Nephron progenitor cell (in vitro differentiated cells): ENCODE measurements around the gene SRGAP3.

Experiments used
- DNase-seq: peaks from one replicate; pipeline ENCODE4 v3.0.0; 2021
- H3K27ac Mint-ChIP-seq: 2 replicates; pipeline ENCODE4 v1.8.0; 2021; ENCODE audit warnings: mild to moderate bottlenecking, moderate library complexity, mixed read lengths
- H3K27me3 Mint-ChIP-seq: 2 replicates; pipeline ENCODE4 v1.8.0; 2021; ENCODE audit warnings: mild to moderate bottlenecking, low read depth, mixed read lengths; ENCODE audit not compliant: poor library complexity
- H3K36me3 Mint-ChIP-seq: 2 replicates; pipeline ENCODE4 v1.8.0; 2021; ENCODE audit warnings: low read depth, mixed read lengths
- H3K4me1 Mint-ChIP-seq: 2 replicates; pipeline ENCODE4 v1.8.0; 2021; ENCODE audit warnings: mixed read lengths
- H3K4me3 Mint-ChIP-seq: 2 replicates; pipeline ENCODE4 v1.8.0; 2021; ENCODE audit warnings: mild to moderate bottlenecking, moderate library complexity, mixed read lengths
- H3K9me3 Mint-ChIP-seq: 2 replicates; pipeline ENCODE4 v1.8.0; 2021; ENCODE audit warnings: mild to moderate bottlenecking, moderate library complexity, mixed read lengths
- TF ChIP-seq, protein P1 (sequence below): fragments of 200-600 bp; sonication (generic); IDR thresholded peaks from 2 replicates; pipeline ENCODE4 v1.5.0; 2021; ENCODE audit warnings: antibody characterized with exemption

Gene SRGAP3

DNA sequence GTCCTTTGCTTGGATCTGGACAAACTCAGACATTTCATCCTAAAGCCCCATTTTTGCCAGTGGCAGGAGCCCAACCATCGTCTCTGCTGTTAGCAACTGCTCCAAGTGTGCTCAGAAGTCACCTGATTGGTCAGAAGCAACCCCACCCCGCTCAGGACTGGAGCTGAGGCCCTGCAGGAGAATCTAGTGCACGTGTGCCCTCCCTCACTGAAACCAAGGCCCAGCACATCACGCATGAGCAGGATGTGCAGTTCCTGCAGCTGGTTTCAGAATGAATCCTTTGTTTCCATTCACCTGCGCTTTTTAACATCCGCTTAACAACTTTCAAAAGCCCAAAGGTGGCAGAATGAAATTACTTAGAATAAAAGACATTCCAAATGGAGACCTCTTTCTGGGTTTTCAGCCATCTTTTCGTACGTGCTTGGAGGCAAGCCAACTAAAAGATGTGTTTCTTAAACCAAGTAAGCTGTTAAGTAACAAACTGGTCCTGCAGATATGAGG is 81.2 kb downstream of the SRGAP3 start:
- H3K36me3 Mint-ChIP-seq: no peaks in the 10 kb centered on the region
- H3K9me3 Mint-ChIP-seq: no peaks in the 10 kb centered on the region
- H3K27ac Mint-ChIP-seq: no peak overlapping the region
- TF ChIP-seq, protein P1, sequence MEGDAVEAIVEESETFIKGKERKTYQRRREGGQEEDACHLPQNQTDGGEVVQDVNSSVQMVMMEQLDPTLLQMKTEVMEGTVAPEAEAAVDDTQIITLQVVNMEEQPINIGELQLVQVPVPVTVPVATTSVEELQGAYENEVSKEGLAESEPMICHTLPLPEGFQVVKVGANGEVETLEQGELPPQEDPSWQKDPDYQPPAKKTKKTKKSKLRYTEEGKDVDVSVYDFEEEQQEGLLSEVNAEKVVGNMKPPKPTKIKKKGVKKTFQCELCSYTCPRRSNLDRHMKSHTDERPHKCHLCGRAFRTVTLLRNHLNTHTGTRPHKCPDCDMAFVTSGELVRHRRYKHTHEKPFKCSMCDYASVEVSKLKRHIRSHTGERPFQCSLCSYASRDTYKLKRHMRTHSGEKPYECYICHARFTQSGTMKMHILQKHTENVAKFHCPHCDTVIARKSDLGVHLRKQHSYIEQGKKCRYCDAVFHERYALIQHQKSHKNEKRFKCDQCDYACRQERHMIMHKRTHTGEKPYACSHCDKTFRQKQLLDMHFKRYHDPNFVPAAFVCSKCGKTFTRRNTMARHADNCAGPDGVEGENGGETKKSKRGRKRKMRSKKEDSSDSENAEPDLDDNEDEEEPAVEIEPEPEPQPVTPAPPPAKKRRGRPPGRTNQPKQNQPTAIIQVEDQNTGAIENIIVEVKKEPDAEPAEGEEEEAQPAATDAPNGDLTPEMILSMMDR: no peak
- peaks cover 45% of the 10 kb centered on the region for H3K4me1 Mint-ChIP-seq
- H3K27me3 Mint-ChIP-seq: no peaks in the 10 kb centered on the region
- no peak for DNase-seq
- H3K4me3 Mint-ChIP-seq: no peak overlapping the region

DNA sequence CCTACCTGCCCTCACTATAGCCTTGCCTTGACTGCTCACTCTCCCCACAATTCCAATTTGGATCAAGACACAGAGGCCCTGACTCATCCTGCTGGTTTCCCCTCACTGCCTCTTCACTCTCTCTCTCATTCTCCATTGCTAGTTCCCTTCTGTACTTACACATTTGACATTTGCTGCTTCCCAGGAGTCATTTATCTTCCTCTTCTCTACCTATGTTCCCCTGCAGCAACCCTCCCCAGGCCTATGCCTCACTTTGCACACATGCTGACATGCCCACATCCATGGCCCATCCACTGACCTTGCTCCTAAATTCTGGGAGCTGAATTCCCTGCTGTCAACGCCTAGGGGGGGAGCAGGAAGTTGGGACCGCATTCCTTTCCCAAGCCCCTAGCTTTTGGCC is 82.2 kb downstream of the SRGAP3 start:
- H3K36me3 Mint-ChIP-seq: no peaks in the 10 kb centered on the region
- H3K27ac Mint-ChIP-seq: no peak overlapping the region
- H3K4me3 Mint-ChIP-seq: no peak overlapping the region
- no peaks in the 10 kb centered on the region for H3K9me3 Mint-ChIP-seq
- TF ChIP-seq, protein P1: no peak
- H3K27me3 Mint-ChIP-seq: no peaks in the 10 kb centered on the region
- peak; percentile 27 for DNase-seq
- peaks cover 35% of the 10 kb centered on the region for H3K4me1 Mint-ChIP-seq

DNA sequence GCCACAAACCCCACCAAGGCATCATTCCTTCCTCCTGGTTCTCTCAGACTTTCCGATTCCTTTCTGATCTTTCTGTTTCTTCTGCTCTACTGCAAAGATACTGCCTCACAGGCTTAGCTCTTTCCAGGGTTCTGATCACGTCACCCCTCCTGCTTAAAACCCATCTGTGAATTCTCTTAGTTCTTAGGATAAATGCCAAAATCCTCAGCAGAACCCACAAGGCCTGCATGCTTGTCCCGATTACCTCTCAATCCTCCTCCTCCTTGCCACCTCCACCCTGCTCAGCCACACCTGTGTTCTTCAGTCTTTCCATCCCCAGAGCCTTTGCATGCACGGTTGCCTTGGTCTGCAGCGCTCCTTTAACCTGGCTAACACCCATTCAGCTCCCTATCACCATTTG is 84.0 kb downstream of the SRGAP3 start:
- Mint-ChIP-seq H3K36me3 (no peaks in the 10 kb centered on the region), H3K27me3 (no peaks in the 10 kb centered on the region), H3K9me3 (no peaks in the 10 kb centered on the region), H3K27ac (no peak overlapping the region), H3K4me3 (no peak overlapping the region), H3K4me1 (peaks cover 18% of the 10 kb centered on the region)
- TF ChIP-seq, protein P1: no peak
- DNase-seq: no peak

DNA sequence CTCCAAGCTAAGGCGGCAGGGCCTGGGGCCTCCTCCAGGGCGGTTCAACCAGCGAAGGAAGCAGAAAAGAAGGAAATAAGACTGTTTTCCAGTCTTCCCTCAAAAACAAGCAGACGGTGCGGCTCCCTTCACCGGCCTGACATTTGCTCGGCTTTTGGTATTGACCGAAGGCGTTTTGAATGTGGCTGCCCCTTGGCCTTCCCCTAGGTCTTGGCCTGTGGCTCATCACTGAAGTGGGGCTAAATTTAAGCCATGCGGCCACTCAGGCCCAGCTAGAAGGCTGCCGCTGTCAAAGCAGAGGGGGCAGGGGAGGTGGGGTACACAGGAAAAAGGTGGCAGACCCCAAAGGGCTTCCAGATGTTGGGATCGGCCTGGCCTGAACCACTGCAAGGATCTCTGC is 86.2 kb downstream of the SRGAP3 start:
- Mint-ChIP-seq H3K27ac (peak overlapping the region; percentile 39), H3K4me1 (peaks cover 21% of the 10 kb centered on the region)
- no peak for DNase-seq

DNA sequence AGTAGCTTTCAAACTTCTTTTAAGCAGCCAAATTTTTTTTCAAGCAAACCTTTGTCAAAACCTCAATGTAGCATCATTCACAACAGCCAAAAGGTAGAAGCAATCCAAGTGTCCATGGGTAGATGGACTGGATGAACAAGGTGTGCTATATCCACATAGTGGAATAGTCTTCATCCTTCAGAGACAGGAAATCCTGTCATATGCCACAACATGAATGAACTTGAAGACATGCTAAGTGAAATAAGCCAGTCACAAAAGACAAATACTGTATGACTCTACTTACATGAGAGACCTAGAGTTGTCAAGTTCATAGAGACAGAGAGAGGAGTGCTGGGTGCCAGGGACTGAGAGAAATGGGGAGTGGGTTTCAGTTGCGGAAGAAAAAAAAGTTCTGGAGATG is 87.6 kb downstream of the SRGAP3 start:
- no peak for DNase-seq
- Mint-ChIP-seq H3K36me3 (no peaks in the 10 kb centered on the region), H3K4me1 (peaks cover 36% of the 10 kb centered on the region), H3K27ac (peak overlapping the region; percentile 26), H3K9me3 (no peaks in the 10 kb centered on the region), H3K4me3 (no peak overlapping the region), H3K27me3 (no peaks in the 10 kb centered on the region)
- TF ChIP-seq, protein P1: no peak

More for the DNA sequence above, 86.2 kb downstream of the SRGAP3 start:
- Mint-ChIP-seq H3K9me3 (no peaks in the 10 kb centered on the region), H3K36me3 (no peaks in the 10 kb centered on the region), H3K4me3 (no peak overlapping the region), H3K27me3 (no peaks in the 10 kb centered on the region)
- TF ChIP-seq, protein P1: no peak

DNA sequence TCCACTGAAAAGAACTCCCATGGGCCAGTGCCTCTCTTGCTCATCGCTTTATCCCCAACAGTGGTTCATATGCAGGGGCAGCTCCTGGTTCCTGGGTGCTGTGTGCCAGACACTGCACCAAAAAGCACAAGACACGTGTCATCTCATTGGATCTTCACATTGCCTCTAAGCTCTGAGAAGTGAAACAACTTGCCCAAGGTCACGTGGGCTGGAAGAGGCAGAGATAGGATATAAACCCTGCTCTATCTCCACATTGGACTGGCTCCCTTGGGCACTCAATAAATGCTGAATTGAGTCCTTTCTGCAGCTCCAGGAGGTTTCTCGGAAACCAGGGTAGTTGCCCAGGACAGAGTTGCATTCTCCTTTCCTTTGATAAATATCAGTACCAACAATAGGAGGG is 88.1 kb downstream of the SRGAP3 start:
- Mint-ChIP-seq H3K27ac (no peak overlapping the region), H3K4me3 (no peak overlapping the region), H3K27me3 (no peaks in the 10 kb centered on the region), H3K36me3 (peaks cover 1% of the 10 kb centered on the region), H3K4me1 (peaks cover 41% of the 10 kb centered on the region), H3K9me3 (peaks cover under 1% of the 10 kb centered on the region)
- no peak for DNase-seq
- TF ChIP-seq, protein P1: no peak
